ENCODE data around the gene MOCS1.

Gene MOCS1

DNA sequence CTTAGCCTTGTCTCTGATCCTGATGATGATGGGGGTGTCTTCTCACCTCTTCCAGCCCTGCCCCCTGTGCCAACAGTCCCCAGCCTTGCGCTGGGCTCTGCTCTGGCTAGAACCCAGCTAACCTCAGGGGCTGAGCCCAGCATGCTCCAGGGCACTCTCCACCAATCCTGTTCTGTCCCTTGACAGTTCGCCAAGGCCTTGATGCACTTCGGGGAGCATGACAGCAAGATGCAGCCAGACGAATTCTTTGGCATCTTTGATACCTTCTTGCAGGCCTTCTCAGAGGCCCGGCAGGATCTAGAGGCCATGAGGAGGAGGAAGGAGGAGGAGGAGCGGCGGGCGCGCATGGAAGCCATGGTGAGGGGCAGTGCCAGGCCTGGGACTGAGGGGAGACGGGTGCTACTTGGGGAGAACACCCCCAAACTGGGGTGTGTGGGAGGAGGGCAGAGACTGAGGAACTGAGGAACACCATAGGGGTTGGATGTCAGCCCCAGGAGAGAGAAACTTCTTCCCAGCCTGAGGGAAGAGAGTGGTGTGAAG is 33.1 kb downstream of the MOCS1 start:
- no peak for DNase-seq

GRCh38 chr6:39899554-39900295 is 34.5 kb downstream of the MOCS1 start:
- no peak for DNase-seq

- no peak for DNase-seq
These were observed 35.6 kb downstream of the MOCS1 start for GRCh38 chr6:39898625-39899024.

DNA sequence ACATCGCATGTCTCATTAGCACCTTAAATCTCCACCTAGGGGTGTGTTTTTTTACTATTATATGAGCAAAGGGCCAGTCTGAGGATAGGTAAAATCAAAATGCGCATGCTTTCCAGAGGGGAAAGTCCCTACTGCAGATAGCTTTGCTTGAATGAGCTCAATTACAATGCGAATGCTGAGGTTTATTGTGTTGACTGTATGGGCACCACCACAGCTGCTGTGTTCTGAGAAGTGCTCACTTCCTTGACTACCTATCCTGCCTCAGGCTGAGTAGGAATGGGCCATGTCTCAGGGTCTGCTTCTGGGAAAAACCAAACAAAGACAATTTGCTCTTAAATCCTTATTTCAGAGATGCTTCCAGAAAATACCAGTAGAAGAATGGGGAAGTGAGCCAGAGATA is 36.6 kb downstream of the MOCS1 start:
- DNase-seq, result no peak

GRCh38 chr6:39896701-39897100 is 37.6 kb downstream of the MOCS1 start:
- DNase-seq, result no peak

DNA sequence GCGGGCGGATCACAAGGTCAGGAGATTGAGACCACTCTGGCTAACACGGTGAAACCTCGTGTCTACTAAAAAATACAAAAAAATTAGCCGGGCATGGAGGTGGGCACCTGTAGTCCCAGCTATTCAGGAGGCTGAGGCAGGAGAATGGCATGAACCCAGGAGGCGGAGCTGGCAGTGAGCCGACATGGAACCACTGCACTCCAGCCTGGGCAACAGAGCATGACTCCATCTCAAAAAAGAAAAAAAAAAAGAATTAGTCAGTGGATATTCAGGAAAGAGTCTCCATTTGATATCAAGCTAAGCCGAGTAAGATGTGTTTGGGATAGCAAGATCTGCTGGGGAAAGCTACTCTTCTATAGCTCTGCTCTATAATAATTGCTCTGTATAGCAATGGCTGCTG is 41.0 kb downstream of the MOCS1 start:
- DNase-seq, result no peak

DNA sequence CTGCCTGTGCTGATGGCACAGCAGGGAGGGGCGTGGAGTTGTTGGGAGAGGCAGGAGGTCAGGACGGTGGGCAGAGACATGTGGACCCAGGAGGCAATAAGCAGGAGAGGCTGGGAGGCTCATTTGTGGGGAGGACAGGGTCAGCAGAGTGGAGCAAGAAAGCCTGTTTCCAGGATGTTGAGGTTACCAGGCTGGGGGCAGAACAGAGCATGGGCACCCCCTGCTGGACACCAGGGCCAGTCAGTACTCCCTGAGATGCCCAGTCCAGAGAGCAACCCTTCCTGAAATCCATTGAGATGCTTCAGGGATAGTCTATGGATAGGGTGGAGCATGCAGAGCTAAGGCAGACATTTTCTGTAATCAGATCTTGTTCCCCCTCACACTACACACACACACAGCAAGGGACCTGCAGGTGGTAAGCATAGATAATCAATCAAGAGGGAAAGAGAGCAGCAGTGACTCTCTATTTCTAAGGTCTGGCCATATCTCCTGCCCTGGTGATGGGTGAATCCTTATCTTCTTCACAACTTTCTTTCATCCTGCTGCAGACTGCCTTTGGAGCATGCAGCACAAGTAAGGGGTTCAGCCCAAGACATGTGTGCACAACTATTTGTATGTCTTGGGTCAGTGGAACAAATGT is 41.7 kb downstream of the MOCS1 start:
- peak in 1 of 2 experiments; percentile 2 for DNase-seq

DNA sequence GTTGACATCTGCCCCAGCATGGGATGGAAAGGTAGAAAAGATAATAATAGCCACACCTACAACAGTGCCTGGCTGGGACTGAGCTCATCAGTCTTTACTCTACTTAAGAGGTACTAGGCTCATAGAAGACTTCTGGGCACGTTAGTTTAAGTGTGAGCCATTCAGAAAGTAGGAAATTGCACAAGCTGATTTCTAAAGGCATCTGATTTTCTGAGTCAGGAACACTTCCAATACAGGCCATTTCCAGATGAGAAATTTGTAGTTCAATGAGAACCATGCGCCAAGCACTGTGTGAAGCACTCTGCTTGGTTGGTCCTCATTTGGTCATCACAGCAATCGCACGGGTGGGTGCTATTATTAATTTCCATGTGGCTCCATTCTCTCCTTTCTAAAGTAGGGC is 42.3 kb downstream of the MOCS1 start:
- no peak for DNase-seq

- no peak for DNase-seq
These were observed 42.9 kb downstream of the MOCS1 start for GRCh38 chr6:39891353-39891752.

- no peak for DNase-seq
These were observed 45.0 kb downstream of the MOCS1 start for GRCh38 chr6:39889229-39889628.

DNA sequence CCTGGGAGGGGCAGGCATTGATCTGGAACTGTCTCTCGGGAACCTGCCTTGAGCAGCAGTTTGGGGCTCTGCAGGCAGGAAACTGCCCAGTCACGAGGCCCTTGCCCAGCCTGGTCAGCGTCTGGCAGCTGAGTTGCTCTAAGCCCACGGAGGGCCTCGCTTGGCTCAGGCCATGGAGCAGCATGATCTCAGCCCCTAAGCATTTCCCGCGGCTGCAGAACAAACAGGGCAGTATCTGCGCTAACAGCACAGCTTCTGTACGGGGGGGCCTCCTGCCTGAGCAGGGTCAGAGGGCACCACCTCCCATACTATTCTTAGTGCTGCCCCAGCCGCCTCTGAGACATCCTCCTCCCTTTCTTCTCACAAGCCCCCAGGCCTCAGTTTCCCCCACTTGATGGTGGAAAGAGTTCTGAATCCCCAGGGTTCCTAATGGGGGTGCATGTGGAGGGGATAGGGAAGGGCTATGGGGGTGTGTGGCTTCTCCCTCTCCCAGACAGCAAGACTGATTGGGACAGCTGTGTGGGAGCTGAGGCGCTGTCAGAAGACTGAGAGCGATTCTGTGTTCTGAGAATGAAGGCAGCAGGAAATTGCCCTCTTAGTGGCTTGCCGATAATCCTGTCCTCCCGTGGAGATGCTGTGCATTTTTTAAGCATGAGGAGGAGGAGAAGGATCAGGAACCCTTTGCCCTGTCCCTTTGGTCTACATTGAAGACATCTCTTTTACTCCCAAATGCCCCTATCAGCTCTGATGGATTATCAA is 46.4 kb downstream of the MOCS1 start:
- no peak for DNase-seq

DNA sequence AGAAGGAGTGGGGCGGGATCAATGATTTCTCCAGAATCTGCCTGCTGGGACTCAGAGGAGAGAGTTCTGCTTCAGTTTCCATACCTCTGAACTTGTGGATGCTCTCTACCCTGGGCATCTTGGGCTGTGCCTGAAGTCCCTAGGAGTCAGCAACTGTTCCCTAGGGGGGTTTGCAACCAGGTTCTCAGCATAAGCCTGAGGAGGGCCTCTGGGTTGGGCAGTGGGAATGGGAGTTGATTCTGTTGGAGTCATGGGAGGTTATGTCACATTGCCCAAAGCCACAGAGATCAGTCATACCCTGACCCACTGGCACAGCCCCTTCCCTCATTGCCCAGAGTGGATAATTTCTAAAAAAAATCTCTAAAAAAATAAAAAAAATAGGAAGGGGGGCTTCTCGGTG is 47.4 kb downstream of the MOCS1 start:
- no peak for DNase-seq

GRCh38 chr6:39885691-39886090 is 48.6 kb downstream of the MOCS1 start:
- DNase-seq, result no peak

- DNase-seq, result no peak
These were observed 49.6 kb downstream of the MOCS1 start for GRCh38 chr6:39884696-39885095.

DNA sequence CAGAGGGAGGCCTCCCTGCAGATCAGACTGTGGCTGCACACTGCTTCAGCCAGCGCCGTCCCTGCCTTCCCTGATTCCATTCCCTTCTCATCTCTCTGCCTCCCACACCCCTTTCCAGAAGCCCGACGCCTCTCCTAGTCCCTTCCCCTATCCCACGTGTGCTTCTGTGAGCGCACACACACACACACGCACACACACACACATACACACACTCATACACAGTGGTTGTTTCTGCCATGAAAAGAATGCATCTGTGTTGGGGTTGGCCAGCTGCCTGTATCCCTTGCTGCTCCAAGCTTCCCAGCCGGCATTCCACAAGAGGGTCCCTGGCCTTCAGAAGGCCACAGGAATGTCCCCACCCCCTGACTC is 51.7 kb downstream of the MOCS1 start:
- DNase-seq, result no peak

DNA sequence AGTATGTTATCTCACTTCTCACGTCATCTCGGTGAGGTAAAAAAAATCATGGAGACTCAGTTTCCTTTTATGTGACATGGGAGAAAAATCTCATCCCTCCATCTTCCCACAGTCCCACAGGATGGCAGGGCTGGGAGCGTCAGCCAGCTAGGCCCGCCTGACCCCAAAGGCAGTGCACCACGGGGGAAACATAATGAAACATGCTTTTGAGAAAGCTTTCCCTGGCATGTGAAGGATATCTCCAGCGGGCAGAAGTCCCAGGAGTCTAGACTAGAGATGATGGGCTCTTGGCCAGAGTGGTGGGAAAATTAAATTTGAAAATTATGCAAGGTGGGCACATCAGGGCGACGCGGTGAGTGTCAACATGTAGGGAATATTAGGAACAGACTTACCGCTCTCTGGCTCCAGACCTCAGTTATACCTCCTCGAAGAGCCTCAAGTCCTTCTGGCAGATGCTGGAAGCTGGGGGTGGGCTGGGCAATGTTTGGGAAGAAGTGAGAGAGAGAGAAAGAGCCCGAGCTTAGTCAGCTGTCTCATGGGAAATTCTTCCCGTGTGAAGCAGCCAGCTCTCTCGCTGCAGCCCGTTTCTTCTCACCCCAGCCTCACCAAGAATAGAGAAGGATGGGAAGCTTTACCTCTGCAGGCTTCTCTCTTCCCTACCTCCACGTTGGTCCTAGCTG is 52.3 kb downstream of the MOCS1 start:
- DNase-seq, result no peak

GRCh38 chr6:39880594-39880993 is 53.7 kb downstream of the MOCS1 start:
- no peak for DNase-seq

DNA sequence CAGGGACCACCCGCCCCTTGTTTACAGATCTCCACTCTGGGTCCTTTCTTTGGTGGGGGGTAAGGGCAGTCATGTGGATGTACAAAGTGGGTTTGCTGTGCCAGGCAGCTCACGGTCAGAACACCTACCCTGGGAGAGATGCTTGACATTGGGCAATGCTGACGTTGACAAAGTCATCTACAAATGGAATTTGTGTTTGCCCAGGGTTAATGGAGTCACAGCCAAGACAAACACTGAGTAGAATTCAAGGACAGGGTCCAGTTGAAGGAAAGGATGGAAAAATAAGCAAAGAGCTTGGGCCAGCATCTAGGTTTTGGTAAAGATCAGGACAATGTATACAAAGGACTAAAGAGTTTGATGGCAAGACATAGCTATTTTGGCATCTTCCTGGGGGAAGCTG is 54.7 kb downstream of the MOCS1 start:
- no peak for DNase-seq

- no peak for DNase-seq
These were observed 57.4 kb downstream of the MOCS1 start for GRCh38 chr6:39876826-39877225.

GRCh38 chr6:39876111-39876510 is 58.2 kb downstream of the MOCS1 start:
- DNase-seq, result no peak

DNA sequence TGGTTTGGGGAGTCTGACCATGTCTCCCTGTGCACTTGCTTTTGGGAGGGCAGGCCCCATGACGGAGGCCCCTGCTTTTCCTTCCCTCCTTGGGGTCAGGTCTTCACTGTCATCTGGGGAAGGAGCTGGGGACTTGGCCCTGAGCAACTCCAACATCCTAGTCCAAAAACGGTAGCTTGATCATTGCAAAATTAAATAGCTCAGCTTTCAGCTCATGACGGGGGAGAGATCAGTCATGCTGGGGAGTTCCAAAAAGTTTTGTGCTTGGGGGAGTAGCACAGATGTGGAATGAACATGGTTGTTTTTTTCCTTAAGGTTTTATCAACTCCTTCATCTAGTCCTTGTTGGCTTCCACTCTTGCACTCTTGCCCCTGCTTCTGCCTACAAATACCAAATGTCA is 60.8 kb downstream of the MOCS1 start:
- DNase-seq, result no peak

DNA sequence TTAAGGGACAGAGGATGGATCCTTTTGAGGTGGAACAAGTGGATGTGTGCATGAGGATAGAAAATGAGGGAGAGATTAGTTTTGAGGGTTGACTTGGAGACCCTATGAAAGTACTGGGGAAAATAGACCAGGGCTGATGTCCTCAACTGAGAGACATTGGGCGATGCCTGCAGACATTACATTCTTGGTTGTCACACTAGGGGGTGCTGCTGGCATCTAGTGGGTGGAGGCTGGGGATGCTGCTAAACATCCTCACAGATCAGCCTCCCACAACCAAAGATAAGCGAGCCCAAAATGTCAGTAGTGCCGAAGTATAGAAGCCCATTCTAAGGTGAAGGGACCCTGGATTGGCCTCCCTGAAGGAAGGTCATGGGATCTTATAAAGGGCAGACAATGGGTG is 63.3 kb downstream of the MOCS1 start:
- no peak for DNase-seq

GRCh38 chr6:39867592-39867991 is 66.7 kb downstream of the MOCS1 start:
- no peak for DNase-seq

Measured in NCI-H187 (cell line).